Activated gamma-delta T cell treated with anti-CD3 and anti-CD28 coated beads, Interleukin-2, amount 50 U/mL, for 16 hours (primary cell): ENCODE measurements around the gene ALDH3B2.
"Not testable (repeated sequence)": the region's sequence is repeated elsewhere in the genome, so short reads cannot be mapped to it uniquely, and the experiment has no call there.

Experiments
- DNase-seq: peaks from one replicate; pipeline ENCODE4 v3.0.0-alpha.2; 2020; ENCODE audit warnings: low read depth

ALDH3B2 gene

GRCh38 chr11:67662142-67662834 is 12.1 kb downstream of the ALDH3B2 start:
- DNase-seq: no peak

GRCh38 chr11:67660752-67661151 is 13.7 kb downstream of the ALDH3B2 start:
- DNase-seq: not testable (repeated sequence)

GRCh38 chr11:67659651-67660165 is 14.7 kb downstream of the ALDH3B2 start:
- DNase-seq: not testable (repeated sequence)

- DNase-seq: no peak
Observed at GRCh38 chr11:67657300-67657699, 17.1 kb downstream of the ALDH3B2 start.

- no peak for DNase-seq
Observed at GRCh38 chr11:67656278-67656922, 18.0 kb downstream of the ALDH3B2 start.

GRCh38 chr11:67654225-67654624 is 20.2 kb downstream of the ALDH3B2 start:
- no peak for DNase-seq

GRCh38 chr11:67652965-67653845 is 21.2 kb downstream of the ALDH3B2 start:
- no peak for DNase-seq

- DNase-seq: no peak
Observed at GRCh38 chr11:67651976-67652781, 22.2 kb downstream of the ALDH3B2 start.

GRCh38 chr11:67649634-67650510 is 24.6 kb downstream of the ALDH3B2 start:
- DNase-seq: no peak

- DNase-seq: no peak
Observed at GRCh38 chr11:67648796-67649613, 25.4 kb downstream of the ALDH3B2 start.

GRCh38 chr11:67648140-67648795 is 26.2 kb downstream of the ALDH3B2 start:
- peak; percentile 45 for DNase-seq

- DNase-seq: no peak
Observed at GRCh38 chr11:67647471-67647870, 27.0 kb downstream of the ALDH3B2 start.

GRCh38 chr11:67646535-67647336 is 27.7 kb downstream of the ALDH3B2 start:
- DNase-seq: no peak

GRCh38 chr11:67645521-67646461 is 28.6 kb downstream of the ALDH3B2 start:
- DNase-seq: no peak

- DNase-seq: no peak
Observed at GRCh38 chr11:67644472-67645418, 29.7 kb downstream of the ALDH3B2 start.

- DNase-seq: no peak
Observed at GRCh38 chr11:67644042-67644441, 30.4 kb downstream of the ALDH3B2 start.
